ENCODE results near the gene JAKMIP2. TPM values are rescaled to one million over a fixed set of nuclear protein-coding genes. Genes with fewer than 3 reads are reported as not detected.
"Not testable (repeated sequence)": the region's sequence is repeated elsewhere in the genome, so short reads cannot be mapped to it uniquely, and the experiment has no call there.

The JAKMIP2 gene
- total and polyA plus RNA-seq, 5 donors from 2014 or later = 0.26 to 5.0 (median 2.4) TPM

GRCh38 chr5:147731431-147732290 is 50.9 kb downstream of the JAKMIP2 start:
- Histone ChIP-seq H3K4me1 (ENCODE audit: control insufficient read depth, insufficient read depth, low read length, poor library complexity, severe bottlenecking) (no peaks in the 10 kb centered on the region), H3K9me3 (ENCODE audit: control insufficient read depth in 2 of 2, low read length in 2 of 2) (no peaks in the 10 kb centered on the region), H3K27me3 (ENCODE audit: control insufficient read depth, insufficient read depth, low read length) (no peaks in the 10 kb centered on the region), H3K27ac (ENCODE audit: insufficient read depth, low read length, poor library complexity, severe bottlenecking) (no peak overlapping the region), H3K36me3 (ENCODE audit: control insufficient read depth, insufficient read depth, low read length) (no peaks in the 10 kb centered on the region), H3K4me3 (ENCODE audit: low read depth, low read length) (no peak overlapping the region)
- Mint-ChIP-seq H3K9me3 (peaks cover 0 to 3% (median 1%) of the 10 kb centered on the region in 7 donors), H3K27me3 (no peaks in the 10 kb centered on the region), H3K27ac (no peak overlapping the region), H3K4me3 (no peak overlapping the region), H3K4me1 (no peaks in the 10 kb centered on the region), H3K36me3 (no peaks in the 10 kb centered on the region)
- no peak for ATAC-seq (ENCODE audit: low read depth in 2 of 2)
- no peak for DNase-seq

- no peaks in the 10 kb centered on the region for H3K27me3 Mint-ChIP-seq
- H3K4me3 Mint-ChIP-seq = no peak overlapping the region
- no peak overlapping the region for H3K4me3 ChIP-seq (ENCODE audit: low read depth, low read length)
- H3K36me3 Mint-ChIP-seq = no peaks in the 10 kb centered on the region
- H3K9me3 ChIP-seq (ENCODE audit: control insufficient read depth in 2 of 2, low read length in 2 of 2) = no peaks in the 10 kb centered on the region
- H3K27ac ChIP-seq (ENCODE audit: insufficient read depth, low read length, poor library complexity, severe bottlenecking) = no peak overlapping the region
- no peaks in the 10 kb centered on the region for H3K36me3 ChIP-seq (ENCODE audit: control insufficient read depth, insufficient read depth, low read length)
- no peak overlapping the region for H3K27ac Mint-ChIP-seq
- H3K4me1 ChIP-seq (ENCODE audit: control insufficient read depth, insufficient read depth, low read length, poor library complexity, severe bottlenecking) = no peaks in the 10 kb centered on the region
- DNase-seq = no peak
- no peaks in the 10 kb centered on the region for H3K27me3 ChIP-seq (ENCODE audit: control insufficient read depth, insufficient read depth, low read length)
- H3K9me3 Mint-ChIP-seq = peaks cover 0 to 6% (median 4%) of the 10 kb centered on the region in 7 donors
- no peaks in the 10 kb centered on the region for H3K4me1 Mint-ChIP-seq
- no peak for ATAC-seq (ENCODE audit: low read depth in 2 of 2)
These were observed 55.3 kb downstream of the JAKMIP2 start for GRCh38 chr5:147727200-147727599.

GRCh38 chr5:147721191-147721960 is 61.2 kb downstream of the JAKMIP2 start:
- not testable (repeated sequence) for H3K36me3 Mint-ChIP-seq; DNase-seq; H3K4me1 Mint-ChIP-seq; H3K4me3 ChIP-seq (ENCODE audit: low read depth, low read length); H3K27me3 ChIP-seq (ENCODE audit: control insufficient read depth, insufficient read depth, low read length); H3K9me3 ChIP-seq (ENCODE audit: control insufficient read depth in 2 of 2, low read length in 2 of 2); ATAC-seq (ENCODE audit: low read depth in 2 of 2); H3K4me3 Mint-ChIP-seq; H3K36me3 ChIP-seq (ENCODE audit: control insufficient read depth, insufficient read depth, low read length); H3K4me1 ChIP-seq (ENCODE audit: control insufficient read depth, insufficient read depth, low read length, poor library complexity, severe bottlenecking); H3K27ac Mint-ChIP-seq; H3K9me3 Mint-ChIP-seq; H3K27ac ChIP-seq (ENCODE audit: insufficient read depth, low read length, poor library complexity, severe bottlenecking); H3K27me3 Mint-ChIP-seq

DNA sequence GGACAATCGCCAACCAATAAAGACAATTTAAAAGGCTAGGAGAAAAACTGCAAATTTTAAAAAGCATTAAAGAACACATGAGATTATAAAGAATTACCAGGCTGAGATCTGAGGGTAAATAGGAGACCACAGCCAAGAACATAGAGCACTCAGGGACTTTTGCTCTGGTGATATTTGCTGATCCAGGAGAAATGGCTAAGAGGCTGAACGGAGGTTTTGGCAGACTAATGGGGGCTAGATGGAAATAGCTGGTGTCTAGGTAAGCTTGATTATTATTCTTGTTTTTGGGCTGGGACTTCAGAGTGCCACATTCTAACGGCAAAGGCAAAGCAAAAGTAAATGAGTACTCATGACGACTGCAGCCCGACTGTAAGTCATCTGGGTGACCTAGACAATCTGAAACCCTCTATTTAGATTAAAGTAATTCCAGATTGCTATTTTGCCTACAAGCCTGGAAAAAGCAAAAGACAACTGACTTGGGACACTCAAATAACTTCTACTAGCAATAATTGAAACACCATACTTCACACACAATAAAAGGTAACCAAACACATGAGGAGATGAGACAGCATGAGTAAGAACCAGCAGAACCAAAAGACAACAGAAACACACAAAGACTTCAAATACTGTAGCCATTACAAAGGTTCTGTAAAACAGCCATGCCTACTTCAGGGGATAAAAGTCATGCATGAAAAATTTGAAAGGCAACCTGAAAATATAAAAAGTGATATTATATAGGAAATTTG is 68.8 kb downstream of the JAKMIP2 start:
- Mint-ChIP-seq H3K27ac (no peak overlapping the region), H3K4me3 (no peak overlapping the region), H3K9me3 (peaks cover 0 to 6% (median 0%) of the 10 kb centered on the region in 7 donors)

GRCh38 chr5:147712598-147712997 is 69.9 kb downstream of the JAKMIP2 start:
- Mint-ChIP-seq H3K9me3 (peaks cover 0 to 6% (median 0%) of the 10 kb centered on the region in 7 donors), H3K36me3 (no peaks in the 10 kb centered on the region), H3K4me1 (no peaks in the 10 kb centered on the region), H3K4me3 (no peak overlapping the region), H3K27ac (no peak overlapping the region), H3K27me3 (no peaks in the 10 kb centered on the region)
- no peaks in the 10 kb centered on the region for H3K9me3 ChIP-seq (ENCODE audit: control insufficient read depth in 2 of 2, low read length in 2 of 2)
- no peaks in the 10 kb centered on the region for H3K36me3 ChIP-seq (ENCODE audit: control insufficient read depth, insufficient read depth, low read length)
- H3K27ac ChIP-seq (ENCODE audit: insufficient read depth, low read length, poor library complexity, severe bottlenecking) = no peak overlapping the region
- ATAC-seq (ENCODE audit: low read depth in 2 of 2) (no peak), DNase-seq (no peak)
- no peaks in the 10 kb centered on the region for H3K4me1 ChIP-seq (ENCODE audit: control insufficient read depth, insufficient read depth, low read length, poor library complexity, severe bottlenecking)
- H3K27me3 ChIP-seq (ENCODE audit: control insufficient read depth, insufficient read depth, low read length) = no peaks in the 10 kb centered on the region
- no peak overlapping the region for H3K4me3 ChIP-seq (ENCODE audit: low read depth, low read length)

More for the DNA sequence above, 68.8 kb downstream of the JAKMIP2 start:
- no peaks in the 10 kb centered on the region for H3K36me3 Mint-ChIP-seq
- H3K4me1 Mint-ChIP-seq = no peaks in the 10 kb centered on the region
- H3K4me3 ChIP-seq (ENCODE audit: low read depth, low read length) = no peak overlapping the region
- no peaks in the 10 kb centered on the region for H3K36me3 ChIP-seq (ENCODE audit: control insufficient read depth, insufficient read depth, low read length)
- H3K27me3 ChIP-seq (ENCODE audit: control insufficient read depth, insufficient read depth, low read length) = no peaks in the 10 kb centered on the region
- no peaks in the 10 kb centered on the region for H3K9me3 ChIP-seq (ENCODE audit: control insufficient read depth in 2 of 2, low read length in 2 of 2)
- H3K4me1 ChIP-seq (ENCODE audit: control insufficient read depth, insufficient read depth, low read length, poor library complexity, severe bottlenecking) = no peaks in the 10 kb centered on the region
- ATAC-seq (ENCODE audit: low read depth in 2 of 2) (no peak), DNase-seq (no peak)
- H3K27me3 Mint-ChIP-seq = no peaks in the 10 kb centered on the region
- no peak overlapping the region for H3K27ac ChIP-seq (ENCODE audit: insufficient read depth, low read length, poor library complexity, severe bottlenecking)

DNA sequence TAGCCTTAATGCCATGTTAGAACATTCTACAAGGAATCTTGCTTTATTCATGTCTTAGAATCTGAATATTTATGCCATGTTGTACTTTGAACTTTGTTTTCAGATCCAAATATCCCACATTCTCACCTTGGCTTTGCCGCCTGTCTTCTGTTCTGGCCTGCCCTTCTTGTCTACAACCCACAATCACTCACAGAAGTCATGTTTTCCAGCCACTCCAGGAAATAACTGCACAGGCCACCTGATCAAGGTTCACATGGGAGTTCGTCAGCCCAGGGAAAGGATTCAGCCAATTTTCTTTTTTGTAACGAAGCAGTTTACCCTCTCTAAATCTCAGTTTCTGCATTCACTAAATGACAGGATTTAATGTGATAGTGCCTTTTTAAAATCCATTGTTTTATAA is 70.5 kb downstream of the JAKMIP2 start:
- Mint-ChIP-seq H3K27ac (peak overlapping the region in 1 of 3 donors; percentile 45), H3K4me1 (no peaks in the 10 kb centered on the region), H3K9me3 (peaks cover 0 to 6% (median 0%) of the 10 kb centered on the region in 7 donors), H3K4me3 (no peak overlapping the region), H3K27me3 (no peaks in the 10 kb centered on the region), H3K36me3 (no peaks in the 10 kb centered on the region)
- Histone ChIP-seq H3K4me1 (ENCODE audit: control insufficient read depth, insufficient read depth, low read length, poor library complexity, severe bottlenecking) (no peaks in the 10 kb centered on the region), H3K27ac (ENCODE audit: insufficient read depth, low read length, poor library complexity, severe bottlenecking) (no peak overlapping the region), H3K9me3 (ENCODE audit: control insufficient read depth in 2 of 2, low read length in 2 of 2) (no peaks in the 10 kb centered on the region), H3K27me3 (ENCODE audit: control insufficient read depth, insufficient read depth, low read length) (no peaks in the 10 kb centered on the region), H3K4me3 (ENCODE audit: low read depth, low read length) (no peak overlapping the region), H3K36me3 (ENCODE audit: control insufficient read depth, insufficient read depth, low read length) (no peaks in the 10 kb centered on the region)
- ATAC-seq (ENCODE audit: low read depth in 2 of 2) (no peak), DNase-seq (no peak)

DNA sequence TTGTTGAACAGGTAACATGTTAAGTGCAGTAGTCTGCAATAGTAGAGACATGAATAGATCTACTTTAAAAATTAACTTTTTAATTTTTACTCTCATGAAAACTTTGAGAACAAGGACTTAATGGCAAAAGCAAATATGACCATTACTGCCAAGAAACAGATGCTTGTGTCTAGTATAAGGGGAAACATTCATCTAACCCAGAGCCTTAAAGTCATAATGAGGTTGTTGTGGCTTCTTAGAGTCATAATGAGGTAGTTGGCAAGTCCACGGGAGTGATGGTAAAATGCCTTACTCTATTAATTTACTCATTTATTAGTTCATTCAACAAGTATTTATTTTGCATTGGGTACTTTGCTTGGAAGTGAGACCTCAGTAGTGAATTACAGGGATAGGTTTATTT is 71.5 kb downstream of the JAKMIP2 start:
- DNase-seq = no peak
- Mint-ChIP-seq H3K4me3 (no peak overlapping the region), H3K27me3 (no peaks in the 10 kb centered on the region), H3K27ac (no peak overlapping the region), H3K36me3 (no peaks in the 10 kb centered on the region), H3K4me1 (no peaks in the 10 kb centered on the region), H3K9me3 (peaks cover 0 to 6% (median 0%) of the 10 kb centered on the region in 7 donors)
- Histone ChIP-seq H3K4me1 (ENCODE audit: control insufficient read depth, insufficient read depth, low read length, poor library complexity, severe bottlenecking) (no peaks in the 10 kb centered on the region), H3K27me3 (ENCODE audit: control insufficient read depth, insufficient read depth, low read length) (no peaks in the 10 kb centered on the region), H3K36me3 (ENCODE audit: control insufficient read depth, insufficient read depth, low read length) (no peaks in the 10 kb centered on the region), H3K4me3 (ENCODE audit: low read depth, low read length) (no peak overlapping the region), H3K9me3 (ENCODE audit: control insufficient read depth in 2 of 2, low read length in 2 of 2) (no peaks in the 10 kb centered on the region), H3K27ac (ENCODE audit: insufficient read depth, low read length, poor library complexity, severe bottlenecking) (no peak overlapping the region)
- no peak for ATAC-seq (ENCODE audit: low read depth in 2 of 2)
